Mucosa of descending colon (tissue), 3 donors: ENCODE data around the gene MIA2. TPM values are rescaled to one million over a fixed set of nuclear protein-coding genes. Genes with fewer than 3 reads are reported as not detected.

ENCODE experiments used
- ATAC-seq: fragments of 200-7000 bp; cut with Tn5 transposase; one replicate; pipeline ENCODE4 v1.9.1; 2020; ENCODE audit warnings: mild to moderate bottlenecking, moderate library complexity
- DNase-seq, 3 donors: peaks; one replicate each; pipeline ENCODE4 v3.0.0-alpha.2; 2020
- H3K36me3 ChIP-seq: fragments of 200-600 bp; one replicate; pipeline ENCODE4 v1.8.0; 2021; ENCODE audit warnings: low read depth, mild to moderate bottlenecking
- H3K4me1 ChIP-seq: fragments of 200-600 bp; one replicate; pipeline ENCODE4 v1.8.0; 2021; ENCODE audit warnings: low read depth, mild to moderate bottlenecking
- H3K4me3 ChIP-seq: fragments of 200-600 bp; one replicate; pipeline ENCODE4 v1.8.0; 2021; ENCODE audit warnings: mild to moderate bottlenecking
- H3K9me3 ChIP-seq: fragments of 200-600 bp; one replicate; pipeline ENCODE4 v1.8.0; 2021; ENCODE audit warnings: mild to moderate bottlenecking
- CTCF ChIP-seq: fragments of 200-600 bp; IDR thresholded peaks from one replicate; pipeline ENCODE4 v1.8.0; 2022; ENCODE audit warnings: antibody characterized with exemption, mild to moderate bottlenecking
- intact Hi-C, 2 donors: fragments of 100-400 bp; cut with DNase I in 1 of 2; cut with micrococcal nuclease in 1 of 2; formaldehyde crosslinking; loops; one replicate each; pipeline versions ENCODE4 v1.11.0 to v1.11.1; 2022; cut with DNase I, micrococcal nuclease
- total RNA-seq, 3 donors: library from RNA; stranded (reverse); fragmentation: NEBNext Ultra II Directional in 2 of 3; extraction: Animal tissue kit (Norgen Biotek cat#: 25700) in 2 of 3; gene quantifications; one replicate each; pipeline versions ENCODE4 v1.2.1 to v1.2.4, GENCODE V29; 2021 to 2023
- donor health status: DM: no; HTN: no; CAD: no; lungs with moderate emphysema.
- donor health status: DM: no; HTN: no; CAD: no.
- donor health status: DM: no; HTN: yes; CAD: no.

Gene MIA2
- total RNA-seq, 3 donors from 2014 or later: 46.1 to 81.9 (median 51.7) TPM

GRCh38 chr14:39381366-39381765 lies 147.7 kb downstream of the MIA2 start:
- no peak overlapping the region for H3K4me3 ChIP-seq
- no peak for TF ChIP-seq CTCF
- no peak for ATAC-seq
- DNase-seq: no peak
- intact Hi-C loops: no loop called here
- H3K36me3 ChIP-seq: no peaks in the 10 kb centered on the region
- no peaks in the 10 kb centered on the region for H3K4me1 ChIP-seq
- H3K9me3 ChIP-seq: no peaks in the 10 kb centered on the region

GRCh38 chr14:39382463-39382862 lies 148.7 kb downstream of the MIA2 start:
- intact Hi-C loops: no loop called here
- no peak for TF ChIP-seq CTCF
- DNase-seq: no peak

GRCh38 chr14:39383026-39383660 lies 149.4 kb downstream of the MIA2 start:
- no peaks in the 10 kb centered on the region for H3K4me1 ChIP-seq
- no peaks in the 10 kb centered on the region for H3K36me3 ChIP-seq
- DNase-seq (no peak), ATAC-seq (no peak)
- intact Hi-C loops: no loop called here
- H3K9me3 ChIP-seq: no peaks in the 10 kb centered on the region
- H3K4me3 ChIP-seq: no peak overlapping the region
- no peak for TF ChIP-seq CTCF

More at GRCh38 chr14:39382463-39382862, 148.7 kb downstream of the MIA2 start:
- H3K9me3 ChIP-seq: no peaks in the 10 kb centered on the region
- ATAC-seq: no peak
- H3K36me3 ChIP-seq: no peaks in the 10 kb centered on the region
- H3K4me1 ChIP-seq: no peaks in the 10 kb centered on the region
- H3K4me3 ChIP-seq: no peak overlapping the region

- H3K4me1 ChIP-seq: no peaks in the 10 kb centered on the region
- no peak for DNase-seq
- H3K4me3 ChIP-seq: no peak overlapping the region
- ATAC-seq: no peak
- no peak for TF ChIP-seq CTCF
- H3K9me3 ChIP-seq: no peaks in the 10 kb centered on the region
- intact Hi-C loops: no loop called here
- no peaks in the 10 kb centered on the region for H3K36me3 ChIP-seq
Observed at GRCh38 chr14:39383741-39384140, 150.0 kb downstream of the MIA2 start.

GRCh38 chr14:39384177-39384576 lies 150.5 kb downstream of the MIA2 start:
- intact Hi-C loops: no loop called here
- Histone ChIP-seq H3K4me3 (no peak overlapping the region), H3K9me3 (no peaks in the 10 kb centered on the region), H3K4me1 (no peaks in the 10 kb centered on the region), H3K36me3 (no peaks in the 10 kb centered on the region)
- TF ChIP-seq CTCF: no peak
- DNase-seq (no peak), ATAC-seq (no peak)

GRCh38 chr14:39393289-39393688 lies 159.6 kb downstream of the MIA2 start:
- intact Hi-C loops: no loop called here
- DNase-seq (no peak), ATAC-seq (no peak)
- H3K4me1 ChIP-seq: no peaks in the 10 kb centered on the region
- no peaks in the 10 kb centered on the region for H3K9me3 ChIP-seq
- H3K36me3 ChIP-seq: no peaks in the 10 kb centered on the region
- no peak overlapping the region for H3K4me3 ChIP-seq
- no peak for TF ChIP-seq CTCF
